ENCODE results near the gene DIAPH2.

DIAPH2 gene

GRCh38 chrX:96687776-96688175 lies 3.1 kb downstream of the DIAPH2 start:
- no peak for TF ChIP-seq HDGF (IDR thresholded peaks at IDR 0.05; ENCODE audit: borderline replicate concordance)
- DNase-seq (ENCODE audit: extremely low spot score): no peak
- ChIA-PET POLR2A (no interaction called here), CTCF (no interaction called here)

DNA sequence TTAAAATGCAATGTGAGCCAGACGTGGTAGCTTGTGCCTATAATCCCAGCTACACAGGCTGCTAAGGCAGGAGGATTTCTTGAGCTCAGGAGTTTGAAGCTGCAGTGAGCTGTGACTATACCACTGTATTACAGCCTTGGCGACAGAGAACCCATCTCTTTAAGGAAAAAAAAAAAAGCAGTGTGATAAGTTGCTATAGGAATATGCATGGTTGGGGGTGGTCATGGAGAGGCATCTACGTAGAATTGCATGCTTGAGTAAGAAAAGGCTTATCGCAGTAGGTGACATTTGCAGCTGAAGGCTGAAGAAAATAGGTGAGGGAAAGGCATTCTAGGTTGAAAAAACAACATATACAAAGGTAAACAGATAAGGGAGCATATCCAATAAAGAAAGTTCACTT lies 4.1 kb downstream of the DIAPH2 start:
- ChIA-PET CTCF (interaction anchor here (0.6 kb wide), 1 partner anchor 328 kb away, joined by 8 read pairs; no protein-coding TSS in a partner anchor), POLR2A (no interaction called here)
- TF ChIP-seq BHLHE40 (IDR thresholded peaks at IDR 0.05; ENCODE audit: borderline replicate concordance) (no peak), FOXM1 (IDR thresholded peaks at IDR 0.05; ENCODE audit: borderline replicate concordance) (no peak), HDGF (IDR thresholded peaks at IDR 0.05; ENCODE audit: borderline replicate concordance) (no peak), L3MBTL2 (conservative IDR thresholded peaks at IDR 0.05) (no peak), FOXA1 (IDR thresholded peaks at IDR 0.05) (no peak), FOXK2 (IDR thresholded peaks at IDR 0.05) (no peak), ELF4 (IDR thresholded peaks at IDR 0.05) (no peak), SP1 (IDR thresholded peaks at IDR 0.05) (no peak), CTBP1 (IDR thresholded peaks at IDR 0.05; ENCODE audit: borderline replicate concordance) (no peak)
- DNase-seq (ENCODE audit: extremely low spot score): no peak

DNA sequence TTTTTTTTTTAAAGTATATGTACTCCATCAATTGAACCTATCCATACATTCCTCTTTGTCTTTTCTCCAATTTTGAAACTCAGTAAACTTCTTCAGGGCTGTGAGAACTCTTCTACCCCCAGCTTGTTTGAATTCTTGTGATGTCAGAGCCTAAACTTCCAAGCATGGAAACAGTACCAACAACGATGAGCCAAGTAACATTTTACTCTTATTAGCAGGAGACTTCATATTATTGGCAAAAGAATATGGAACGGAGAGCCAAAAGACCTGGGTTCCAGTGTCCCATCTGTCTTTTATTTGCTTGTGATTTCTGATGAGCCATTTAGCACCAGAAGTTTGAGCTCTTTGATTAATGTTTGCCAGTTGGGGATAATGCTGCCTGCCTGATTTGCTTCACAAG lies 5.3 kb downstream of the DIAPH2 start:
- TF ChIP-seq BHLHE40 (IDR thresholded peaks at IDR 0.05; ENCODE audit: borderline replicate concordance) (no peak), CTBP1 (IDR thresholded peaks at IDR 0.05; ENCODE audit: borderline replicate concordance) (no peak), NFRKB (IDR thresholded peaks at IDR 0.05) (no peak), HDGF (IDR thresholded peaks at IDR 0.05; ENCODE audit: borderline replicate concordance) (no peak), LEF1 (IDR thresholded peaks at IDR 0.05; ENCODE audit: borderline replicate concordance) (no peak), ELF4 (IDR thresholded peaks at IDR 0.05) (no peak), SP1 (IDR thresholded peaks at IDR 0.05) (no peak), ZNF384 (IDR thresholded peaks at IDR 0.05) (no peak), FOXK2 (IDR thresholded peaks at IDR 0.05) (no peak), TARDBP (IDR thresholded peaks at IDR 0.05) (no peak), FOXM1 (IDR thresholded peaks at IDR 0.05; ENCODE audit: borderline replicate concordance) (no peak), ARNT (IDR thresholded peaks at IDR 0.05) (no peak), PKNOX1 (IDR thresholded peaks at IDR 0.05) (no peak), SUZ12 (IDR thresholded peaks at IDR 0.05) (no peak), FOXA1 (IDR thresholded peaks at IDR 0.05) (no peak)
- ChIA-PET POLR2A (no interaction called here), CTCF (interaction anchor here (0.7 kb wide), 1 partner anchor 18 kb away, joined by 3 read pairs; no protein-coding TSS in a partner anchor)
- no peak for DNase-seq (ENCODE audit: extremely low spot score)

DNA sequence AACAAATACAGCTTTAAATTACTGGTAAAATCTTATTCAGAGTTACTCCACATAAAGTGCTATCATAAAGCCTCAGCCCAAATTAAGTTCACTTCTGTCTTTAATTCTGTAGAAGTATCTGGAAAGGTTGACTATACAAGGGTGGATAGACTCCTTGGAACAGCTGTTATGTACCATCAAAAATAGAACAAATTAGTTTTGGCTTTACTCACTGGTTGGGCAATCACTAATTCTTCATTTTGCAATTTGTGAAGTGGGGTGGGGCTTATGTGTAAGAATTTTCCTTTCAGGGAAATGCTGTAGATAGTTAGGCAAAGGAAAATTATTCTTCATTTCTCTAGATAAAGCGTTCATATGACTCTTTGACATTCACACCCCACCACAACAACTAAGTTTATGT lies 7.8 kb downstream of the DIAPH2 start:
- ChIA-PET CTCF (no interaction called here), POLR2A (no interaction called here)
- no peak for TF ChIP-seq LEF1 (IDR thresholded peaks at IDR 0.05; ENCODE audit: borderline replicate concordance)
- TF ChIP-seq ARNT (IDR thresholded peaks at IDR 0.05): no peak
- TF ChIP-seq PKNOX1 (IDR thresholded peaks at IDR 0.05): no peak
- no peak for TF ChIP-seq NFRKB (IDR thresholded peaks at IDR 0.05)
- TF ChIP-seq ZNF384 (IDR thresholded peaks at IDR 0.05): no peak
- TF ChIP-seq HDGF (IDR thresholded peaks at IDR 0.05; ENCODE audit: borderline replicate concordance): no peak
- TF ChIP-seq FOXM1 (IDR thresholded peaks at IDR 0.05; ENCODE audit: borderline replicate concordance): no peak
- TF ChIP-seq TARDBP (IDR thresholded peaks at IDR 0.05): no peak
- TF ChIP-seq L3MBTL2 (conservative IDR thresholded peaks at IDR 0.05): no peak
- TF ChIP-seq CTBP1 (IDR thresholded peaks at IDR 0.05; ENCODE audit: borderline replicate concordance): no peak
- no peak for TF ChIP-seq BHLHE40 (IDR thresholded peaks at IDR 0.05; ENCODE audit: borderline replicate concordance)
- no peak for TF ChIP-seq ELF4 (IDR thresholded peaks at IDR 0.05)
- TF ChIP-seq SUZ12 (IDR thresholded peaks at IDR 0.05): no peak
- TF ChIP-seq FOXK2 (IDR thresholded peaks at IDR 0.05): no peak
- TF ChIP-seq FOXA1 (IDR thresholded peaks at IDR 0.05): no peak
- no peak for TF ChIP-seq SP1 (IDR thresholded peaks at IDR 0.05)
- DNase-seq (ENCODE audit: extremely low spot score): no peak

GRCh38 chrX:96692890-96693289 lies 8.2 kb downstream of the DIAPH2 start:
- DNase-seq (ENCODE audit: extremely low spot score): no peak
- ChIA-PET POLR2A (no interaction called here), CTCF (no interaction called here)
- TF ChIP-seq SUZ12 (IDR thresholded peaks at IDR 0.05) (no peak), LEF1 (IDR thresholded peaks at IDR 0.05; ENCODE audit: borderline replicate concordance) (no peak), TARDBP (IDR thresholded peaks at IDR 0.05) (no peak), PKNOX1 (IDR thresholded peaks at IDR 0.05) (no peak), CTBP1 (IDR thresholded peaks at IDR 0.05; ENCODE audit: borderline replicate concordance) (no peak), FOXK2 (IDR thresholded peaks at IDR 0.05) (no peak), SP1 (IDR thresholded peaks at IDR 0.05) (no peak), ARNT (IDR thresholded peaks at IDR 0.05) (no peak), ELF4 (IDR thresholded peaks at IDR 0.05) (no peak), HDGF (IDR thresholded peaks at IDR 0.05; ENCODE audit: borderline replicate concordance) (no peak), FOXA1 (IDR thresholded peaks at IDR 0.05) (no peak), FOXM1 (IDR thresholded peaks at IDR 0.05; ENCODE audit: borderline replicate concordance) (no peak), ZNF384 (IDR thresholded peaks at IDR 0.05) (no peak), BHLHE40 (IDR thresholded peaks at IDR 0.05; ENCODE audit: borderline replicate concordance) (no peak), NFRKB (IDR thresholded peaks at IDR 0.05) (no peak), L3MBTL2 (conservative IDR thresholded peaks at IDR 0.05) (no peak)

DNA sequence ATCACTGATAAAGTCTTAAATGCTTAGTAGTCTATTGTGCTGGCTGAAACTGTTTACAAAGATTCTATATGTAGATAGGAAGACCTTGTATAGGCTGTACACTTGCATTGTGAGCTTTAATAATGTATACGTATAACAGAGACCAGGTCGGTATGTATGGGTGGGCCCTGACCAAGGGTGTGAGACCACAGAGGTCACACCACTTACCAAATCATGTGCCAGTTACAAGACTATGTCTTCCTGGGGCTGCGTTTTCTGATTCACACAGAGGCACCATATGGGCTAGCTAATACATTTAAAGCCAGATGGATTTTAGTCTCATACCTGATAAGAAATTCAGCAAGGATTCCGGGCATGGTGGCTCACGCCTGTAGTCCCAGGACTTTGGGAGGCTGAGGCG lies 8.8 kb downstream of the DIAPH2 start:
- TF ChIP-seq FOXK2 (IDR thresholded peaks at IDR 0.05): no peak
- no peak for TF ChIP-seq FOXM1 (IDR thresholded peaks at IDR 0.05; ENCODE audit: borderline replicate concordance)
- no peak for TF ChIP-seq SP1 (IDR thresholded peaks at IDR 0.05)
- no peak for TF ChIP-seq SUZ12 (IDR thresholded peaks at IDR 0.05)
- no peak for DNase-seq (ENCODE audit: extremely low spot score)
- ChIA-PET POLR2A (no interaction called here), CTCF (no interaction called here)
